Calu3 (cell line): ENCODE measurements around the gene GOLT1B. TPM values are rescaled to one million over a fixed set of nuclear protein-coding genes. Genes with fewer than 3 reads are reported as not detected.

ENCODE experiments used
- BruUV-seq: library from RNA; stranded (reverse); fragments of 400-500 nt; replicated peaks from 2 replicates; lab custom pipeline; 2021; lab: Mats Ljungman, UMichigan
- CTCF ChIA-PET: fragments of 300-600 bp; sonication (Branson Sonifier 250); formaldehyde crosslinking; loops from one replicate; lab custom pipeline; 2022; ENCODE audit warnings: antibody characterized with exemption; lab: Charles Lee
- DNase-seq: peaks from one replicate; pipeline ENCODE4 v3.0.0; 2022
- H3K27ac Mint-ChIP-seq: one replicate; pipeline ENCODE4 v1.8.0; 2022; ENCODE audit warnings: mixed read lengths; ENCODE audit not compliant: unreplicated experiment
- H3K27me3 Mint-ChIP-seq: one replicate; pipeline ENCODE4 v1.8.0; 2022; ENCODE audit warnings: mixed read lengths; ENCODE audit not compliant: unreplicated experiment
- H3K36me3 Mint-ChIP-seq: one replicate; pipeline ENCODE4 v1.8.0; 2022; ENCODE audit warnings: mild to moderate bottlenecking, moderate library complexity, mixed read lengths; ENCODE audit not compliant: insufficient read depth, unreplicated experiment
- H3K4me1 Mint-ChIP-seq: one replicate; pipeline ENCODE4 v1.8.0; 2022; ENCODE audit warnings: mild to moderate bottlenecking, low read depth, mixed read lengths; ENCODE audit not compliant: unreplicated experiment
- H3K4me3 Mint-ChIP-seq: one replicate; pipeline ENCODE4 v1.8.0; 2022; ENCODE audit warnings: mild to moderate bottlenecking, low read depth, moderate library complexity, mixed read lengths; ENCODE audit not compliant: unreplicated experiment
- H3K9me3 Mint-ChIP-seq: one replicate; pipeline ENCODE4 v1.8.0; 2022; ENCODE audit warnings: low read depth, mixed read lengths; ENCODE audit not compliant: unreplicated experiment
- CTCF ChIP-seq: fragments of 200-600 bp; IDR thresholded peaks from one replicate; pipeline ENCODE4 v1.8.0; 2022; ENCODE audit warnings: antibody characterized with exemption; ENCODE audit not compliant: unreplicated experiment
- intact Hi-C: fragments of 100-400 bp; cut with micrococcal nuclease; formaldehyde crosslinking; loops from one replicate; pipeline ENCODE4 v1.10.0; 2022; ENCODE audit not compliant: unreplicated experiment
- total RNA-seq: library from RNA; stranded (reverse); gene quantifications from 2 replicates; pipeline ENCODE4 v1.2.3, GENCODE V29; 2022

Gene GOLT1B
- total RNA-seq, 1 experiment from 2014 or later: 30.7 TPM

- TF ChIP-seq CTCF: no peak
- DNase-seq: no peak
- Mint-ChIP-seq H3K4me3 (no peak overlapping the region), H3K27me3 (peaks cover 13% of the 10 kb centered on the region), H3K4me1 (peaks cover 8% of the 10 kb centered on the region), H3K36me3 (no peaks in the 10 kb centered on the region), H3K9me3 (no peaks in the 10 kb centered on the region), H3K27ac (no peak overlapping the region)
- intact Hi-C loops: no loop called here
- no TSS peak for BruUV-seq
- CTCF ChIA-PET: no interaction called here
Measured at GRCh38 chr12:21539797-21540196, 38.2 kb downstream of the GOLT1B start.

GRCh38 chr12:21541773-21542172, 40.2 kb downstream of the GOLT1B start:
- no peak overlapping the region for H3K27ac Mint-ChIP-seq
- DNase-seq: no peak
- intact Hi-C loops: no loop called here
- H3K36me3 Mint-ChIP-seq: no peaks in the 10 kb centered on the region
- H3K27me3 Mint-ChIP-seq: peaks cover 8% of the 10 kb centered on the region
- no peak overlapping the region for H3K4me3 Mint-ChIP-seq
- H3K9me3 Mint-ChIP-seq: no peaks in the 10 kb centered on the region
- CTCF ChIA-PET: no interaction called here
- peaks cover 8% of the 10 kb centered on the region for H3K4me1 Mint-ChIP-seq
- no peak for TF ChIP-seq CTCF
- BruUV-seq: no TSS peak

DNA sequence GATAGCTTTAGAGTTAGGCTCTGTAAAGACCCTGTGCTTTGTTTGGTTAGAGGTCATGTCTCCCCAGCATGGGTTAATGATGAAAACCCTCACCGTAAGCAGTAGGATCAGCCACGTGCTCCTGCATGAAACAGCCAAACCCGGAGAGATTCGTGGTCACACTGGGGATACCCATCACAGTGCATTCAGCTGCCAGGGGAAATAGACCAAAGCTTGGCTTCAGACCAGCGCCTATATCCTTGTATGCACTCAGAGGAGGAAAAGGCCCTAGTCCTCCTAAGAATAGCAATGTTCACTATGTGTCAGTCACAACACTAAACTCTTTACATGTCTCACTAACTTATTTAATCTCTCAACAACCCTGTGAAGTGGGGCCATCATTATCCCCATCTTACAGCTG, 40.8 kb downstream of the GOLT1B start:
- no peak overlapping the region for H3K4me3 Mint-ChIP-seq
- no peak for TF ChIP-seq CTCF
- intact Hi-C loops: no loop called here
- DNase-seq: no peak
- H3K27me3 Mint-ChIP-seq: peaks cover 2% of the 10 kb centered on the region
- H3K27ac Mint-ChIP-seq: no peak overlapping the region
- CTCF ChIA-PET: interaction anchor here (0.5 kb wide), 1 partner anchor 745 kb away, joined by 7 read pairs; no protein-coding TSS in a partner anchor
- H3K36me3 Mint-ChIP-seq: no peaks in the 10 kb centered on the region
- no TSS peak for BruUV-seq
- no peaks in the 10 kb centered on the region for H3K9me3 Mint-ChIP-seq
- peaks cover 8% of the 10 kb centered on the region for H3K4me1 Mint-ChIP-seq

DNA sequence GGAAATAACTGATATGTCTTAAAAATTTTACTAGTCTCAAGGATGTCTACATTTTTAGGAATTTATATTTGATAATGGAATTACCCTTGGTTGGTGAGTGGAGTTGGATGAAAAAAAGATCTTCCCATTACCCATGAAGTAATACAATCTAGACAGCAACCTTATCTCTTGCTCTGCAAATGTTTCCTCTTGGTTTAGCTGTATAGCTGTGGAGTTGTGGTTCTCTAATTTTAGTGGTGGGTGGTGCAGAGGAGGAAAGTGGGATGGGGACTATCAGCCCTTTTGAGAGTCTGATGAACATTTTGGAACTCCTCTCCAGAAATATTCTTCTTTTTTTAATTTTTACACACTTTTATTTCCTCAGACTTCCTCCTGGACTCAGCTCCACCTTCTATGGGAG, 41.6 kb downstream of the GOLT1B start:
- Mint-ChIP-seq H3K36me3 (no peaks in the 10 kb centered on the region), H3K9me3 (no peaks in the 10 kb centered on the region), H3K27me3 (no peaks in the 10 kb centered on the region), H3K4me3 (no peak overlapping the region), H3K4me1 (peaks cover 8% of the 10 kb centered on the region), H3K27ac (no peak overlapping the region)
- intact Hi-C loops: no loop called here
- DNase-seq: no peak
- BruUV-seq: no TSS peak
- no peak for TF ChIP-seq CTCF
- CTCF ChIA-PET: no interaction called here
